Spinal cord (tissue), 10 donors: ENCODE data around the gene IRGC. TPM values are rescaled to one million over a fixed set of nuclear protein-coding genes. Genes with fewer than 3 reads are reported as not detected.
A peak's percentile ranks its signal among the peaks of the same experiment; 100 is the strongest.

Experiments used
- DNase-seq, 6 donors: peaks; one replicate each; pipeline versions ENCODE4 v3.0.0 to v3.0.0-alpha.2; 2013 to 2015; ENCODE audit warnings: low spot score in 6 of 6, low read depth in 4 of 6
- H3K27ac ChIP-seq: one replicate; pipeline ENCODE4 v1.5.1; 2013; ENCODE audit warnings: low read depth, low read length, control low read depth
- H3K27me3 ChIP-seq: one replicate; pipeline ENCODE4 v1.6.1; 2013; ENCODE audit warnings: low read length; ENCODE audit not compliant: control insufficient read depth, insufficient read depth
- H3K36me3 ChIP-seq: one replicate; pipeline ENCODE4 v1.6.1; 2013; ENCODE audit warnings: low read length; ENCODE audit not compliant: control insufficient read depth, insufficient read depth
- H3K4me1 ChIP-seq: one replicate; pipeline ENCODE4 v1.6.1; 2013; ENCODE audit warnings: low read length; ENCODE audit not compliant: control insufficient read depth, insufficient read depth
- H3K4me3 ChIP-seq: one replicate; pipeline ENCODE4 v1.5.1; 2013; ENCODE audit warnings: low read depth, low read length, control low read depth
- H3K9me3 ChIP-seq: one replicate; pipeline ENCODE4 v1.6.1; 2013; ENCODE audit warnings: low read length; ENCODE audit not compliant: control insufficient read depth, insufficient read depth
- WGBS: methylation state at CpG from one replicate; pipeline ENCODE4 v1.1.5; 2013; ENCODE audit warnings: missing lambda C conversion rate; ENCODE audit not compliant: insufficient coverage; 5-methylcytosine and 5-hydroxymethylcytosine counted together
- polyA plus RNA-seq, 2 donors: library from polyadenylated mRNA; unstranded; fragments of 120-200 nt; gene quantifications; one replicate each; pipeline ENCODE4 v1.2.1, GENCODE V29; 2013; ENCODE audit not compliant: insufficient read length in 2 of 2
- total RNA-seq, 2 donors: library from RNA; depleted of rRNA in 1 of 2; stranded (reverse); fragments of 120-200 nt in 1 of 2; fragments of >200 nt in 1 of 2; gene quantifications; one replicate each; pipeline versions ENCODE4 v1.2.3 to v1.2.4, GENCODE V29; 2013 to 2014
- donor health status: healthy.

IRGC gene
- total and polyA plus RNA-seq, 4 donors, result not detected

GRCh38 chr19:43719918-43720317 is 4.0 kb downstream of the IRGC start:
- DNase-seq, result no peak
- 44% methylated on average over 2 of the region's 5 CpGs for WGBS

GRCh38 chr19:43720936-43721335 is 5.1 kb downstream of the IRGC start:
- WGBS, result 85% methylated on average over 10 of the region's 10 CpGs
- no peak overlapping the region for H3K4me3 ChIP-seq
- H3K36me3 ChIP-seq, result no peaks in the 10 kb centered on the region
- H3K4me1 ChIP-seq, result no peaks in the 10 kb centered on the region
- H3K9me3 ChIP-seq, result no peaks in the 10 kb centered on the region
- H3K27me3 ChIP-seq, result no peaks in the 10 kb centered on the region
- H3K27ac ChIP-seq, result no peak overlapping the region
- no peak for DNase-seq

More at GRCh38 chr19:43719918-43720317, 4.0 kb downstream of the IRGC start:
- H3K9me3 ChIP-seq, result no peaks in the 10 kb centered on the region
- no peak overlapping the region for H3K27ac ChIP-seq
- no peaks in the 10 kb centered on the region for H3K27me3 ChIP-seq
- H3K4me1 ChIP-seq, result no peaks in the 10 kb centered on the region
- H3K4me3 ChIP-seq, result no peak overlapping the region
- H3K36me3 ChIP-seq, result no peaks in the 10 kb centered on the region

GRCh38 chr19:43721469-43722048 is 5.7 kb downstream of the IRGC start:
- WGBS, result 92% methylated on average over 2 of the region's 5 CpGs
- H3K27ac ChIP-seq, result no peak overlapping the region
- DNase-seq, result no peak
- no peak overlapping the region for H3K4me3 ChIP-seq
- no peaks in the 10 kb centered on the region for H3K27me3 ChIP-seq
- no peaks in the 10 kb centered on the region for H3K36me3 ChIP-seq
- H3K9me3 ChIP-seq, result no peaks in the 10 kb centered on the region
- H3K4me1 ChIP-seq, result no peaks in the 10 kb centered on the region

- Histone ChIP-seq H3K4me3 (no peak overlapping the region), H3K36me3 (peaks cover 2% of the 10 kb centered on the region), H3K27ac (no peak overlapping the region), H3K27me3 (no peaks in the 10 kb centered on the region), H3K4me1 (peaks cover 6% of the 10 kb centered on the region), H3K9me3 (no peaks in the 10 kb centered on the region)
- DNase-seq, result no peak
- 53% methylated on average over 3 of the region's 8 CpGs for WGBS
Measured at GRCh38 chr19:43723588-43723987, 7.7 kb downstream of the IRGC start.

GRCh38 chr19:43724896-43725295 is 9.0 kb downstream of the IRGC start:
- no peaks in the 10 kb centered on the region for H3K9me3 ChIP-seq
- H3K27ac ChIP-seq, result no peak overlapping the region
- H3K27me3 ChIP-seq, result no peaks in the 10 kb centered on the region
- no peak overlapping the region for H3K4me3 ChIP-seq
- no peak for DNase-seq
- peaks cover 14% of the 10 kb centered on the region for H3K36me3 ChIP-seq
- peaks cover 6% of the 10 kb centered on the region for H3K4me1 ChIP-seq
- WGBS, result 100% methylated on average over 3 of the region's 8 CpGs

- DNase-seq, result no peak
- no peaks in the 10 kb centered on the region for H3K9me3 ChIP-seq
- no peak overlapping the region for H3K4me3 ChIP-seq
- WGBS, result 57% methylated on average over 4 of the region's 7 CpGs
- no peak overlapping the region for H3K27ac ChIP-seq
- H3K36me3 ChIP-seq, result peaks cover 16% of the 10 kb centered on the region
- no peaks in the 10 kb centered on the region for H3K27me3 ChIP-seq
- peaks cover 6% of the 10 kb centered on the region for H3K4me1 ChIP-seq
Measured at GRCh38 chr19:43725468-43725867, 9.6 kb downstream of the IRGC start.

- 52% methylated on average over 15 of the region's 15 CpGs for WGBS
- Histone ChIP-seq H3K4me3 (no peak overlapping the region), H3K27me3 (no peaks in the 10 kb centered on the region), H3K9me3 (no peaks in the 10 kb centered on the region), H3K4me1 (peaks cover 13% of the 10 kb centered on the region), H3K36me3 (peaks cover 28% of the 10 kb centered on the region), H3K27ac (no peak overlapping the region)
- peak in 2 of 6 donors; percentile 25 to 39 for DNase-seq
Measured at GRCh38 chr19:43726736-43727592, 11.1 kb downstream of the IRGC start.

GRCh38 chr19:43727593-43727853 is 11.6 kb downstream of the IRGC start:
- Histone ChIP-seq H3K9me3 (no peaks in the 10 kb centered on the region), H3K27ac (no peak overlapping the region)
- WGBS, result no CpG with 5 or more reads among the region's 4 CpGs

GRCh38 chr19:43729919-43730318 is 14.0 kb downstream of the IRGC start:
- Histone ChIP-seq H3K36me3 (peaks cover 52% of the 10 kb centered on the region), H3K4me3 (no peak overlapping the region), H3K27ac (no peak overlapping the region), H3K9me3 (no peaks in the 10 kb centered on the region), H3K4me1 (peaks cover 13% of the 10 kb centered on the region), H3K27me3 (no peaks in the 10 kb centered on the region)
- DNase-seq, result no peak
- 71% methylated on average over 4 of the region's 5 CpGs for WGBS

More at GRCh38 chr19:43727593-43727853, 11.6 kb downstream of the IRGC start:
- DNase-seq, result no peak
- no peaks in the 10 kb centered on the region for H3K27me3 ChIP-seq
- H3K4me1 ChIP-seq, result peaks cover 13% of the 10 kb centered on the region
- peaks cover 34% of the 10 kb centered on the region for H3K36me3 ChIP-seq
- H3K4me3 ChIP-seq, result no peak overlapping the region

GRCh38 chr19:43731346-43731745 is 15.5 kb downstream of the IRGC start:
- no peak overlapping the region for H3K27ac ChIP-seq
- DNase-seq, result peak in 1 of 6 donors; percentile 21
- no peaks in the 10 kb centered on the region for H3K27me3 ChIP-seq
- H3K4me3 ChIP-seq, result no peak overlapping the region
- 72% methylated on average over 13 of the region's 14 CpGs for WGBS
- H3K36me3 ChIP-seq, result peaks cover 64% of the 10 kb centered on the region
- H3K9me3 ChIP-seq, result no peaks in the 10 kb centered on the region
- H3K4me1 ChIP-seq, result peaks cover 13% of the 10 kb centered on the region
